Uterus (tissue), 2 donors: Measurements from ENCODE around the gene ORAI3.

Experiments used
- POLR2A ChIP-seq, 2 donors: fragments of 450-650 bp; IDR thresholded peaks; one replicate each; pipeline ENCODE4 v1.6.1; 2016; ENCODE audit warnings: antibody characterized with exemption in 2 of 2, mild to moderate bottlenecking in 1 of 2, moderate library complexity in 1 of 2
- TF ChIP-seq, protein P1 (sequence below), 4 experiments: fragments of 200-600 bp in 2 of 4; fragments of 450-650 bp in 2 of 4; sonication (generic) in 2 of 4; IDR thresholded peaks; one replicate each; pipeline ENCODE4 v1.5.1; 2016 to 2019; ENCODE audit warnings: antibody characterized with exemption in 4 of 4, mild to moderate bottlenecking in 2 of 4, moderate library complexity in 1 of 4

DNA sequence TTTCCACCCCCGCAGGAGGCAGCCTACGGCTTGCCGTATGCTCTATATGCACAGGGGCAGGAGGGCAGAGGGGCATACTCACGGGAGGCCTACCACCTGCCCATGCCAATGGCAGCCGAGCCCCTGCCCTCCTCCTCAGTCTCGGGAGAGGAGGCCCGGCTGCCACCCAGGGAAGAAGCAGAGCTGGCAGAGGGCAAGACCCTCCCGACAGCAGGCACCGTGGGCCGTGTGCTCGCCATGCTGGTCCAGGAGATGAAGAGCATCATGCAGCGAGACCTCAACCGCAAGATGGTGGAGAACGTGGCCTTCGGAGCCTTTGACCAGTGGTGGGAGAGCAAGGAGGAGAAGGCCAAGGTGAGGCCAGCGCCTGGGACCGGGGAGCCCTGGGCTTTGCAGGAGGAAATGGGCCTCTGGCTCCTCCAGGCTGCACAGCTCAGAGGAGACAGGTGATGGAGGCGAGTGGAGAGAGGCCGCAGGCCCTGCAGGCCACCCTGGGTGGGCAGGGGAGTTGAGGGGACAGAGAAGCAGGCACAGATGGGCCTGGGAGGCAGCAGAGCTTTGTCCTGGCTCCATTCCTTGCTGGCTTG is 17.3 kb downstream of the ORAI3 start:
- TF ChIP-seq, protein P1, sequence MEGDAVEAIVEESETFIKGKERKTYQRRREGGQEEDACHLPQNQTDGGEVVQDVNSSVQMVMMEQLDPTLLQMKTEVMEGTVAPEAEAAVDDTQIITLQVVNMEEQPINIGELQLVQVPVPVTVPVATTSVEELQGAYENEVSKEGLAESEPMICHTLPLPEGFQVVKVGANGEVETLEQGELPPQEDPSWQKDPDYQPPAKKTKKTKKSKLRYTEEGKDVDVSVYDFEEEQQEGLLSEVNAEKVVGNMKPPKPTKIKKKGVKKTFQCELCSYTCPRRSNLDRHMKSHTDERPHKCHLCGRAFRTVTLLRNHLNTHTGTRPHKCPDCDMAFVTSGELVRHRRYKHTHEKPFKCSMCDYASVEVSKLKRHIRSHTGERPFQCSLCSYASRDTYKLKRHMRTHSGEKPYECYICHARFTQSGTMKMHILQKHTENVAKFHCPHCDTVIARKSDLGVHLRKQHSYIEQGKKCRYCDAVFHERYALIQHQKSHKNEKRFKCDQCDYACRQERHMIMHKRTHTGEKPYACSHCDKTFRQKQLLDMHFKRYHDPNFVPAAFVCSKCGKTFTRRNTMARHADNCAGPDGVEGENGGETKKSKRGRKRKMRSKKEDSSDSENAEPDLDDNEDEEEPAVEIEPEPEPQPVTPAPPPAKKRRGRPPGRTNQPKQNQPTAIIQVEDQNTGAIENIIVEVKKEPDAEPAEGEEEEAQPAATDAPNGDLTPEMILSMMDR (IDR thresholded peaks at IDR 0.05): no peak
- TF ChIP-seq POLR2A (IDR thresholded peaks at IDR 0.05): no peak
